Measurements from ENCODE around the gene PLA2G10. TPM values are rescaled to one million over a fixed set of nuclear protein-coding genes. Genes with fewer than 3 reads are reported as not detected.

PLA2G10 gene
- total and polyA plus RNA-seq, 9 of the 15 experiments (the other 6 are each of a cell fraction or from before 2014, with no cell fraction given), result not detected

DNA sequence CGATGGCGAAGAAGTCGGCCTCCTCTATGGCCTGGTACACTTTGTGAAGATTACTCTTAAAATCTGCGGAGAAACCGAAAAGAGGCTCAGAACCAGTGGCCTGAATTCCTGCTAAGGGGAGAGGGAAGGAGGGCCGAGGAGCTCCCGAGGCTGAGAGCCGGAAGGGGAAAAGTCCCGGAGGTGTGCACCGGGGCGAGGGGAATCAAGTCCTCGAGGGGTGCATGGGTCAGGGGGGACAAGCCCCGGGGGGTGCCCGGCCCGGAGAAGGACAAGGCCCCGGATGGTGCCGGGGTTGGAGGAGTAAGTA is 64.5 kb downstream of the PLA2G10 start (continued):
- no peak for TF ChIP-seq HDGF (IDR thresholded peaks at IDR 0.05)
- no peak for TF ChIP-seq SNIP1 (IDR thresholded peaks at IDR 0.05; ENCODE audit: low read depth)
- no peak for TF ChIP-seq MEF2D (tag; conservative IDR thresholded peaks at IDR 0.05; ENCODE audit: low read depth)
- TF ChIP-seq POLR3G (IDR thresholded peaks at IDR 0.05; ENCODE audit: extremely low read depth, insufficient read length, insufficient replicate concordance), result no peak
- TF ChIP-seq, protein P1, sequence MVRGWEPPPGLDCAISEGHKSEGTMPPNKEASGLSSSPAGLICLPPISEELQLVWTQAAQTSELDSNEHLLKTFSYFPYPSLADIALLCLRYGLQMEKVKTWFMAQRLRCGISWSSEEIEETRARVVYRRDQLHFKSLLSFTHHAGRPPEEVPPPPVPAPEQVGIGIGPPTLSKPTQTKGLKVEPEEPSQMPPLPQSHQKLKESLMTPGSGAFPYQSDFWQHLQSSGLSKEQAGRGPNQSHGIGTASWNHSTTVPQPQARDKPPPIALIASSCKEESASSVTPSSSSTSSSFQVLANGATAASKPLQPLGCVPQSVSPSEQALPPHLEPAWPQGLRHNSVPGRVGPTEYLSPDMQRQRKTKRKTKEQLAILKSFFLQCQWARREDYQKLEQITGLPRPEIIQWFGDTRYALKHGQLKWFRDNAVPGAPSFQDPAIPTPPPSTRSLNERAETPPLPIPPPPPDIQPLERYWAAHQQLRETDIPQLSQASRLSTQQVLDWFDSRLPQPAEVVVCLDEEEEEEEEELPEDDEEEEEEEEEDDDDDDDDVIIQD (CRISPR knock-in tag; IDR thresholded peaks at IDR 0.05), result no peak
- no peak for TF ChIP-seq ZNF143 (CRISPR knock-in tag; IDR thresholded peaks at IDR 0.05)
- TF ChIP-seq ARID1B (IDR thresholded peaks at IDR 0.05), result 0 out of 2 replicates have a peak, but pooled peaks have one; percentile 8
- no peak for TF ChIP-seq ZNF311 (CRISPR knock-in tag; IDR thresholded peaks at IDR 0.05)
- TF ChIP-seq STAT5B (CRISPR knock-in tag; IDR thresholded peaks at IDR 0.05), result no peak
- no peak for TF ChIP-seq ZNF384 (IDR thresholded peaks at IDR 0.05; ENCODE audit: low read depth, low read length)
- TF ChIP-seq, protein P2, sequence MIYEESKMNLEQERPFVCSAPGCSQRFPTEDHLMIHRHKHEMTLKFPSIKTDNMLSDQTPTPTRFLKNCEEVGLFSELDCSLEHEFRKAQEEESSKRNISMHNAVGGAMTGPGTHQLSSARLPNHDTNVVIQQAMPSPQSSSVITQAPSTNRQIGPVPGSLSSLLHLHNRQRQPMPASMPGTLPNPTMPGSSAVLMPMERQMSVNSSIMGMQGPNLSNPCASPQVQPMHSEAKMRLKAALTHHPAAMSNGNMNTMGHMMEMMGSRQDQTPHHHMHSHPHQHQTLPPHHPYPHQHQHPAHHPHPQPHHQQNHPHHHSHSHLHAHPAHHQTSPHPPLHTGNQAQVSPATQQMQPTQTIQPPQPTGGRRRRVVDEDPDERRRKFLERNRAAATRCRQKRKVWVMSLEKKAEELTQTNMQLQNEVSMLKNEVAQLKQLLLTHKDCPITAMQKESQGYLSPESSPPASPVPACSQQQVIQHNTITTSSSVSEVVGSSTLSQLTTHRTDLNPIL (CRISPR knock-in tag; IDR thresholded peaks at IDR 0.05), result no peak
- TF ChIP-seq POLR2AphosphoS5 (IDR thresholded peaks at IDR 0.05; ENCODE audit: control insufficient read depth, insufficient read depth, low read depth, low read length), result no peak
- TF ChIP-seq NFXL1 (CRISPR knock-in tag; IDR thresholded peaks at IDR 0.05), result no peak
- no peak for TF ChIP-seq RHOXF2B (CRISPR knock-in tag; conservative IDR thresholded peaks at IDR 0.05)
- no peak for TF ChIP-seq TGIF2 (CRISPR knock-in tag; IDR thresholded peaks at IDR 0.05)
- TF ChIP-seq SREBF2 (CRISPR knock-in tag; IDR thresholded peaks at IDR 0.05), result no peak
- TF ChIP-seq, protein P3, sequence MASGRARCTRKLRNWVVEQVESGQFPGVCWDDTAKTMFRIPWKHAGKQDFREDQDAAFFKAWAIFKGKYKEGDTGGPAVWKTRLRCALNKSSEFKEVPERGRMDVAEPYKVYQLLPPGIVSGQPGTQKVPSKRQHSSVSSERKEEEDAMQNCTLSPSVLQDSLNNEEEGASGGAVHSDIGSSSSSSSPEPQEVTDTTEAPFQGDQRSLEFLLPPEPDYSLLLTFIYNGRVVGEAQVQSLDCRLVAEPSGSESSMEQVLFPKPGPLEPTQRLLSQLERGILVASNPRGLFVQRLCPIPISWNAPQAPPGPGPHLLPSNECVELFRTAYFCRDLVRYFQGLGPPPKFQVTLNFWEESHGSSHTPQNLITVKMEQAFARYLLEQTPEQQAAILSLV (tag; IDR thresholded peaks at IDR 0.05), result no peak
- TF ChIP-seq SLC30A9 (CRISPR knock-in tag; IDR thresholded peaks at IDR 0.05), result no peak
- TF ChIP-seq GTF2E2 (tag; IDR thresholded peaks at IDR 0.05), result no peak
- no peak for TF ChIP-seq ASH1L (IDR thresholded peaks at IDR 0.05; ENCODE audit: borderline replicate concordance, low read depth, partially characterized antibody)
